ENCODE measurements around the gene ARIH1.

The ARIH1 gene

GRCh38 chr15:72503147-72503546 lies 29.0 kb downstream of the ARIH1 start:
- DNase-seq (ENCODE audit: low read depth), result no peak
- in situ Hi-C loops (cut with HindIII; ENCODE audit: low sequenced_read_pairs), result no loop called here
- TF ChIP-seq CTCF (IDR thresholded peaks at IDR 0.05; ENCODE audit: low read depth, low read length, missing control alignments), result no peak
- no peak overlapping the region for H3K4me3 ChIP-seq (ENCODE audit: low read depth, low read length)

GRCh38 chr15:72507402-72508092 lies 33.4 kb downstream of the ARIH1 start:
- no peak for TF ChIP-seq CTCF (IDR thresholded peaks at IDR 0.05; ENCODE audit: low read depth, low read length, missing control alignments)
- in situ Hi-C loops (cut with HindIII; ENCODE audit: low sequenced_read_pairs), result no loop called here
- H3K4me3 ChIP-seq (ENCODE audit: low read depth, low read length), result no peak overlapping the region
- no peak for DNase-seq (ENCODE audit: low read depth)

GRCh38 chr15:72509484-72509883 lies 35.4 kb downstream of the ARIH1 start:
- in situ Hi-C loops (cut with HindIII; ENCODE audit: low sequenced_read_pairs), result no loop called here
- TF ChIP-seq CTCF (IDR thresholded peaks at IDR 0.05; ENCODE audit: low read depth, low read length, missing control alignments), result no peak
- DNase-seq (ENCODE audit: low read depth), result no peak
- H3K4me3 ChIP-seq (ENCODE audit: low read depth, low read length), result no peak overlapping the region

GRCh38 chr15:72511536-72511935 lies 37.4 kb downstream of the ARIH1 start:
- in situ Hi-C loops (cut with HindIII; ENCODE audit: low sequenced_read_pairs), result no loop called here
- TF ChIP-seq CTCF (IDR thresholded peaks at IDR 0.05; ENCODE audit: low read depth, low read length, missing control alignments), result no peak
- no peak overlapping the region for H3K4me3 ChIP-seq (ENCODE audit: low read depth, low read length)
- DNase-seq (ENCODE audit: low read depth), result no peak

GRCh38 chr15:72515591-72516389 lies 41.7 kb downstream of the ARIH1 start:
- no peak for TF ChIP-seq CTCF (IDR thresholded peaks at IDR 0.05; ENCODE audit: low read depth, low read length, missing control alignments)
- DNase-seq (ENCODE audit: low read depth), result no peak
- no peak overlapping the region for H3K4me3 ChIP-seq (ENCODE audit: low read depth, low read length)
- in situ Hi-C loops (cut with HindIII; ENCODE audit: low sequenced_read_pairs), result no loop called here

GRCh38 chr15:72516777-72517176 lies 42.6 kb downstream of the ARIH1 start:
- DNase-seq (ENCODE audit: low read depth), result no peak
- no peak for TF ChIP-seq CTCF (IDR thresholded peaks at IDR 0.05; ENCODE audit: low read depth, low read length, missing control alignments)

More at GRCh38 chr15:72516777-72517176, 42.6 kb downstream of the ARIH1 start:
- no peak overlapping the region for H3K4me3 ChIP-seq (ENCODE audit: low read depth, low read length)
- in situ Hi-C loops (cut with HindIII; ENCODE audit: low sequenced_read_pairs), result no loop called here

Data from astrocyte of the cerebellum (primary cell).